ENCODE measurements around the gene SESN3.

GRCh38 chr11:95222817-95223216, 8.2 kb downstream of the SESN3 start:
- TF ChIP-seq CTCF (IDR thresholded peaks at IDR 0.05; ENCODE audit: borderline replicate concordance, extremely low read depth, low read length, poor library complexity, severe bottlenecking) (no peak), EZH2 (IDR thresholded peaks at IDR 0.05; ENCODE audit: borderline replicate concordance, low read depth, low read length, severe bottlenecking) (no peak)
